ENCODE results near the gene LIMK2.

DNA sequence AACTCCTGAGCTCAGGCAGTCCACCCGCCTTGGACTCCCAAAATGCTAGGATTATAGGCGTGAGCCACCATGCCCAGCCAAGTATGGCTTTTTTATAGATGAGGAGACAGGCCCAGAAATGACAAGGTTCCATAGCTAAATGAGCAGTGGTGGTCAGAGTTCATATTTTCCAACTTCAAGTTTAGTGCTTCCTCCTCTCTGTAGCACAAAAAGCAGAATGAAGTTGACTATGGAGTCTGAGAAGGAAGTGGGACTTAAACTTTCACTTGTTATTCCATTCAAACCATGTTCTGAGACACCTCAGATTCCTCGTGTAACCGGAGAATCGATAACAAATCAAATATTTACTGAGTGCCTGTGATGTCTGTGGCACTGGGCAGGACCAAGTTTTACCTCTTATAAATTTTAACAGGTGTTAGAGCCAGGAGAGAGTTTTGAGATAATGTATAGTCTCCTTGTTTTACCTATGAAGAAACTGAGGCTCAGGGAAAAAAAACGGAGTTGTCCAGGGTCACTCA, 3.0 kb downstream of the LIMK2 start:
- TF ChIP-seq POLR2A (IDR thresholded peaks at IDR 0.05) (no peak), EP300 (IDR thresholded peaks at IDR 0.05) (no peak)
- TF ChIP-seq, protein P1, sequence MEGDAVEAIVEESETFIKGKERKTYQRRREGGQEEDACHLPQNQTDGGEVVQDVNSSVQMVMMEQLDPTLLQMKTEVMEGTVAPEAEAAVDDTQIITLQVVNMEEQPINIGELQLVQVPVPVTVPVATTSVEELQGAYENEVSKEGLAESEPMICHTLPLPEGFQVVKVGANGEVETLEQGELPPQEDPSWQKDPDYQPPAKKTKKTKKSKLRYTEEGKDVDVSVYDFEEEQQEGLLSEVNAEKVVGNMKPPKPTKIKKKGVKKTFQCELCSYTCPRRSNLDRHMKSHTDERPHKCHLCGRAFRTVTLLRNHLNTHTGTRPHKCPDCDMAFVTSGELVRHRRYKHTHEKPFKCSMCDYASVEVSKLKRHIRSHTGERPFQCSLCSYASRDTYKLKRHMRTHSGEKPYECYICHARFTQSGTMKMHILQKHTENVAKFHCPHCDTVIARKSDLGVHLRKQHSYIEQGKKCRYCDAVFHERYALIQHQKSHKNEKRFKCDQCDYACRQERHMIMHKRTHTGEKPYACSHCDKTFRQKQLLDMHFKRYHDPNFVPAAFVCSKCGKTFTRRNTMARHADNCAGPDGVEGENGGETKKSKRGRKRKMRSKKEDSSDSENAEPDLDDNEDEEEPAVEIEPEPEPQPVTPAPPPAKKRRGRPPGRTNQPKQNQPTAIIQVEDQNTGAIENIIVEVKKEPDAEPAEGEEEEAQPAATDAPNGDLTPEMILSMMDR (IDR thresholded peaks at IDR 0.05): no peak
